H1 (cell line): Measurements from ENCODE around the gene SLC37A1.

ENCODE experiments used
- ATF3 ChIP-seq: IDR thresholded peaks from 2 replicates; pipeline ENCODE4 v1.6.1; 2011; ENCODE audit warnings: low read depth, mild to moderate bottlenecking, low read length; ENCODE audit not compliant: insufficient read depth
- CTCF ChIP-seq, 3 experiments: IDR thresholded peaks; 1 replicate in 2 of 3; 2 replicates in 1 of 3; pipeline versions ENCODE4 v1.5.1 to v1.6.1; 2011; ENCODE audit warnings: low read length in 3 of 3, mild to moderate bottlenecking in 3 of 3, inconsistent platforms in 2 of 3, low read depth in 1 of 3, moderate library complexity in 1 of 3; ENCODE audit not compliant: insufficient read depth in 1 of 3; ENCODE audit errors: control extremely low read depth in 1 of 3
- MAX ChIP-seq: IDR thresholded peaks from 2 replicates; pipeline ENCODE4 v1.6.1; 2012; ENCODE audit warnings: inconsistent platforms
- POLR2AphosphoS5 ChIP-seq: IDR thresholded peaks from 2 replicates; pipeline ENCODE4 v1.6.1; 2011; ENCODE audit warnings: low read depth, low read length
- SP1 ChIP-seq: IDR thresholded peaks from 2 replicates; pipeline ENCODE4 v1.6.1; 2011; ENCODE audit warnings: low read depth, low read length
- TAF1 ChIP-seq: IDR thresholded peaks from 2 replicates; pipeline ENCODE4 v1.6.1; 2011; ENCODE audit warnings: mild to moderate bottlenecking, low read depth, low read length
- YY1 ChIP-seq: IDR thresholded peaks from 2 replicates; pipeline ENCODE4 v1.6.1; 2011; ENCODE audit warnings: low read depth, mild to moderate bottlenecking, low read length

- TF ChIP-seq CTCF (IDR thresholded peaks at IDR 0.05; ENCODE audit: control extremely low read depth in 1 of 3, insufficient read depth in 1 of 3, low read depth in 1 of 3, low read length in 3 of 3) (no peak), TAF1 (no peak), MAX (no peak), POLR2AphosphoS5 (no peak), SP1 (no peak), ATF3 (no peak), YY1 (no peak)
Observed at GRCh38 chr21:42597487-42598158, 84.0 kb downstream of the SLC37A1 start.
